ENCODE measurements around the gene MRGPRF. TPM values are rescaled to one million over a fixed set of nuclear protein-coding genes. Genes with fewer than 3 reads are reported as not detected.
A peak's percentile ranks its signal among the peaks of the same experiment; 100 is the strongest.

MRGPRF gene
- total RNA-seq, 4 donors from 2014 or later, result 34.2 to 67.9 (median 46.3) TPM

GRCh38 chr11:69055598-69056516 is 42.8 kb upstream of the MRGPRF start:
- Histone ChIP-seq H3K4me1 (peaks cover 0 to 47% (median 15%) of the 10 kb centered on the region in 4 donors), H3K27me3 (no peaks in the 10 kb centered on the region), H3K4me3 (no peak overlapping the region), H3K27ac (no peak overlapping the region), H3K9me3 (no peaks in the 10 kb centered on the region), H3K36me3 (peaks cover 0 to 70% (median 4%) of the 10 kb centered on the region in 3 donors)
- 72 to 76% methylated on average over 19 to 21 of the region's 22 CpGs for WGBS, 2 donors
- DNase-seq (ENCODE audit: low spot score in 2 of 2), result peak in 1 of 2 donors; percentile 19
- no peak for TF ChIP-seq EP300 (IDR thresholded peaks at IDR 0.05)
- TF ChIP-seq POLR2A (IDR thresholded peaks at IDR 0.05), result peak in 1 of 2 donors; percentile 10

- no peak for DNase-seq (ENCODE audit: low spot score in 2 of 2)
- Histone ChIP-seq H3K36me3 (peaks cover 0 to 69% (median 4%) of the 10 kb centered on the region in 3 donors), H3K9me3 (no peaks in the 10 kb centered on the region), H3K4me1 (peaks cover 0 to 48% (median 21%) of the 10 kb centered on the region in 4 donors), H3K27me3 (no peaks in the 10 kb centered on the region), H3K4me3 (no peak overlapping the region), H3K27ac (no peak overlapping the region)
- TF ChIP-seq POLR2A (IDR thresholded peaks at IDR 0.05), result no peak
- TF ChIP-seq EP300 (IDR thresholded peaks at IDR 0.05), result no peak
- no peak for TF ChIP-seq CTCF (IDR thresholded peaks at IDR 0.05)
- WGBS, 2 donors, result 91 to 94% methylated on average over 20 to 21 of the region's 21 CpGs
Measured at GRCh38 chr11:69055212-69055586, 42.2 kb upstream of the MRGPRF start.

- no peak for DNase-seq (ENCODE audit: low spot score in 2 of 2)
- 83 to 93% methylated on average over 29 of the region's 31 CpGs for whole genome bisulfite sequencing, 2 donors
- H3K36me3 ChIP-seq, result peaks cover 0 to 63% (median 4%) of the 10 kb centered on the region in 3 donors
- no peak for TF ChIP-seq CTCF (IDR thresholded peaks at IDR 0.05)
- no peak overlapping the region for H3K4me3 ChIP-seq
- H3K4me1 ChIP-seq, result peaks cover 0 to 48% (median 25%) of the 10 kb centered on the region in 4 donors
- no peaks in the 10 kb centered on the region for H3K9me3 ChIP-seq
- H3K27me3 ChIP-seq, result no peaks in the 10 kb centered on the region
- H3K27ac ChIP-seq, result no peak overlapping the region
Measured at GRCh38 chr11:69054397-69055211, 41.6 kb upstream of the MRGPRF start.

- H3K27me3 ChIP-seq, result no peaks in the 10 kb centered on the region
- H3K27ac ChIP-seq, result peak overlapping the region in 1 of 4 donors; percentile 100
- peaks cover 0 to 54% (median 4%) of the 10 kb centered on the region in 3 donors for H3K36me3 ChIP-seq
- WGBS, 2 donors, result 82 to 86% methylated on average over 23 to 31 of the region's 35 CpGs
- peaks cover 0 to 50% (median 27%) of the 10 kb centered on the region in 4 donors for H3K4me1 ChIP-seq
- TF ChIP-seq POLR2A (IDR thresholded peaks at IDR 0.05) (no peak), CTCF (IDR thresholded peaks at IDR 0.05) (no peak), EP300 (IDR thresholded peaks at IDR 0.05) (no peak)
- no peak overlapping the region for H3K4me3 ChIP-seq
- no peak for DNase-seq (ENCODE audit: low spot score in 2 of 2)
- H3K9me3 ChIP-seq, result no peaks in the 10 kb centered on the region
Measured at GRCh38 chr11:69053546-69054396, 40.7 kb upstream of the MRGPRF start.

- Histone ChIP-seq H3K36me3 (peaks cover 0 to 48% (median 4%) of the 10 kb centered on the region in 3 donors), H3K4me3 (no peak overlapping the region), H3K27ac (peak overlapping the region in 2 of 4 donors; percentile 95 to 100), H3K27me3 (no peaks in the 10 kb centered on the region), H3K9me3 (no peaks in the 10 kb centered on the region), H3K4me1 (peaks cover 0 to 54% (median 27%) of the 10 kb centered on the region in 4 donors)
- TF ChIP-seq CTCF (IDR thresholded peaks at IDR 0.05), result no peak
- no peak for TF ChIP-seq POLR2A (IDR thresholded peaks at IDR 0.05)
- no peak for TF ChIP-seq EP300 (IDR thresholded peaks at IDR 0.05)
- WGBS, 2 donors, result 83 to 93% methylated on average over 4 to 9 of the region's 9 CpGs
- DNase-seq (ENCODE audit: low spot score in 2 of 2), result no peak
Measured at GRCh38 chr11:69053169-69053477, 40.1 kb upstream of the MRGPRF start.
